ENCODE results near the gene ELAVL2. TPM values are rescaled to one million over a fixed set of nuclear protein-coding genes. Genes with fewer than 3 reads are reported as not detected.

ELAVL2 gene
- total RNA-seq, 1 experiment from 2014 or later, result not detected

GRCh38 chr9:23764219-23764618, 61.8 kb downstream of the ELAVL2 start:
- ChIA-PET POLR2A (ENCODE audit: unreplicated experiment) (no interaction called here), CTCF (no interaction called here)
- DNase-seq, result no peak
- H3K9me3 ChIP-seq (ENCODE audit: insufficient read depth, low read depth), result no peaks in the 10 kb centered on the region
- H3F3A ChIP-seq (ENCODE audit: insufficient read depth, low read depth), result no peaks in the 10 kb centered on the region
- H3K27ac ChIP-seq, result no peak overlapping the region
- H3K36me3 ChIP-seq (ENCODE audit: low read depth), result no peaks in the 10 kb centered on the region
- BruUV-seq (replicated peaks), result no TSS peak
- H3K4me1 ChIP-seq (replicated peaks; ENCODE audit: insufficient read depth), result no peaks in the 10 kb centered on the region
- H2AFZ ChIP-seq, result no peak overlapping the region
- H3K79me2 ChIP-seq (ENCODE audit: low read depth), result no peaks in the 10 kb centered on the region
- no peak for TF ChIP-seq EZH2 (IDR thresholded peaks at IDR 0.05; ENCODE audit: low read depth)
- TF ChIP-seq, protein P1, sequence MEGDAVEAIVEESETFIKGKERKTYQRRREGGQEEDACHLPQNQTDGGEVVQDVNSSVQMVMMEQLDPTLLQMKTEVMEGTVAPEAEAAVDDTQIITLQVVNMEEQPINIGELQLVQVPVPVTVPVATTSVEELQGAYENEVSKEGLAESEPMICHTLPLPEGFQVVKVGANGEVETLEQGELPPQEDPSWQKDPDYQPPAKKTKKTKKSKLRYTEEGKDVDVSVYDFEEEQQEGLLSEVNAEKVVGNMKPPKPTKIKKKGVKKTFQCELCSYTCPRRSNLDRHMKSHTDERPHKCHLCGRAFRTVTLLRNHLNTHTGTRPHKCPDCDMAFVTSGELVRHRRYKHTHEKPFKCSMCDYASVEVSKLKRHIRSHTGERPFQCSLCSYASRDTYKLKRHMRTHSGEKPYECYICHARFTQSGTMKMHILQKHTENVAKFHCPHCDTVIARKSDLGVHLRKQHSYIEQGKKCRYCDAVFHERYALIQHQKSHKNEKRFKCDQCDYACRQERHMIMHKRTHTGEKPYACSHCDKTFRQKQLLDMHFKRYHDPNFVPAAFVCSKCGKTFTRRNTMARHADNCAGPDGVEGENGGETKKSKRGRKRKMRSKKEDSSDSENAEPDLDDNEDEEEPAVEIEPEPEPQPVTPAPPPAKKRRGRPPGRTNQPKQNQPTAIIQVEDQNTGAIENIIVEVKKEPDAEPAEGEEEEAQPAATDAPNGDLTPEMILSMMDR (conservative IDR thresholded peaks at IDR 0.05), result no peak
- no peaks in the 10 kb centered on the region for H3K9me2 ChIP-seq (ENCODE audit: insufficient read depth)
- H3K4me3 ChIP-seq, result no peak overlapping the region
- H4K20me1 ChIP-seq (ENCODE audit: insufficient read depth), result no peaks in the 10 kb centered on the region
- no peak overlapping the region for H3K4me2 ChIP-seq
- intact Hi-C loops (cut with micrococcal nuclease; ENCODE audit: unreplicated experiment), result no loop called here
- no peaks in the 10 kb centered on the region for H3K27me3 ChIP-seq (ENCODE audit: insufficient read depth, low read depth)

DNA sequence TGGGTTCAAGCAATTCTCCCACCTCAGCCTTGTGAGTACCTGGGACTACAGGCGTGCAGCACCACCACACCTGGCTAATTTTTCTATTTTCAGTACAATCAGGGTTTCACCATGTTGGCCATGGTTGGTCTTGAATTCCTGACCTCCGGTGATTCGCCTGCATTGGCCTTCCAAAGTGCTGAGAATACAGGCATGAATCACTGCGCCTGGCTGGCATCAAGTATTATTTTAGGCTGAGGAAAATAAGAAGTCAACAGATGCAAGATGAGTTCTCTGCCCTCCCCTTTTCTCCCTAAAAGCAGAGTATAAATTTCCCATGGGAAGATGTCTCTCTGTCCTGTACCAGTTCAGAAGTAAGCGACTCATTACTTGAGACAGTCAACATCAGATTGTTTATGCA, 71.5 kb downstream of the ELAVL2 start:
- DNase-seq, result no peak
- H3K27me3 ChIP-seq (ENCODE audit: insufficient read depth, low read depth), result no peaks in the 10 kb centered on the region
- H3K27ac ChIP-seq, result no peak overlapping the region

DNA sequence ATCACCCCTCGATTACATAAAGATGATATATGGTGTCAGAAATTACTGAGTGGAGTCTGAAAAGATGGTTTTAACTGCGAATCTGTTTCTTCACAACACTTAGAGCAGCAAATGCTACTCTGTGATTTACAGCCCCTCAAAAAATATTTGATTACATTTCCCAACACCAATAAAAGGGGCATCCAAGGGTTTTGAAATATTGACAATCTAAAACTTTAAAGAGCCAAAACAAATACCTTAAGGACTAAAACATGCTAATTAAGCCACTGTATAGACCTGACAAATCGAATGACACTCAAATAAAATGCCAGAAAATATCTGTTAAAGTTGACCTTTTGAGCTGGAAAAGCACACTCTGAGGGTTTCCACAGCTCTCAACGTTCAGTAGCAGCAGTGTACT, 73.2 kb downstream of the ELAVL2 start:
- no peaks in the 10 kb centered on the region for H3F3A ChIP-seq (ENCODE audit: insufficient read depth, low read depth)
- no peak for TF ChIP-seq EZH2 (IDR thresholded peaks at IDR 0.05; ENCODE audit: low read depth)
- TF ChIP-seq, protein P1 (conservative IDR thresholded peaks at IDR 0.05), result no peak
- H3K4me3 ChIP-seq, result no peak overlapping the region
- POLR2A ChIA-PET (ENCODE audit: unreplicated experiment), result no interaction called here
- H3K27ac ChIP-seq, result no peak overlapping the region
- H4K20me1 ChIP-seq (ENCODE audit: insufficient read depth), result no peaks in the 10 kb centered on the region
- H2AFZ ChIP-seq, result no peak overlapping the region
- no peak overlapping the region for H3K4me2 ChIP-seq
- DNase-seq, result no peak
- no peaks in the 10 kb centered on the region for H3K27me3 ChIP-seq (ENCODE audit: insufficient read depth, low read depth)
- no peaks in the 10 kb centered on the region for H3K9me3 ChIP-seq (ENCODE audit: insufficient read depth, low read depth)
- CTCF ChIA-PET, result no interaction called here
- H3K9me2 ChIP-seq (ENCODE audit: insufficient read depth), result no peaks in the 10 kb centered on the region
- no TSS peak for BruUV-seq (replicated peaks)
- intact Hi-C loops (cut with micrococcal nuclease; ENCODE audit: unreplicated experiment), result no loop called here
- H3K4me1 ChIP-seq (replicated peaks; ENCODE audit: insufficient read depth), result no peaks in the 10 kb centered on the region
- no peaks in the 10 kb centered on the region for H3K79me2 ChIP-seq (ENCODE audit: low read depth)
- H3K36me3 ChIP-seq (ENCODE audit: low read depth), result no peaks in the 10 kb centered on the region

More for the DNA sequence above, 71.5 kb downstream of the ELAVL2 start:
- CTCF ChIA-PET, result no interaction called here
- Histone ChIP-seq H3K9me3 (ENCODE audit: insufficient read depth, low read depth) (no peaks in the 10 kb centered on the region), H4K20me1 (ENCODE audit: insufficient read depth) (no peaks in the 10 kb centered on the region), H3K36me3 (ENCODE audit: low read depth) (no peaks in the 10 kb centered on the region), H3K4me2 (no peak overlapping the region), H3K4me3 (no peak overlapping the region), H2AFZ (no peak overlapping the region), H3K4me1 (replicated peaks; ENCODE audit: insufficient read depth) (no peaks in the 10 kb centered on the region), H3K79me2 (ENCODE audit: low read depth) (no peaks in the 10 kb centered on the region), H3F3A (ENCODE audit: insufficient read depth, low read depth) (no peaks in the 10 kb centered on the region), H3K9me2 (ENCODE audit: insufficient read depth) (no peaks in the 10 kb centered on the region)
- TF ChIP-seq EZH2 (IDR thresholded peaks at IDR 0.05; ENCODE audit: low read depth), result no peak
- TF ChIP-seq, protein P1 (conservative IDR thresholded peaks at IDR 0.05), result no peak
- POLR2A ChIA-PET (ENCODE audit: unreplicated experiment), result no interaction called here
- intact Hi-C loops (cut with micrococcal nuclease; ENCODE audit: unreplicated experiment), result no loop called here
- BruUV-seq (replicated peaks), result no TSS peak
